Measurements from ENCODE around the gene NEDD8.

- TF ChIP-seq, protein P1, sequence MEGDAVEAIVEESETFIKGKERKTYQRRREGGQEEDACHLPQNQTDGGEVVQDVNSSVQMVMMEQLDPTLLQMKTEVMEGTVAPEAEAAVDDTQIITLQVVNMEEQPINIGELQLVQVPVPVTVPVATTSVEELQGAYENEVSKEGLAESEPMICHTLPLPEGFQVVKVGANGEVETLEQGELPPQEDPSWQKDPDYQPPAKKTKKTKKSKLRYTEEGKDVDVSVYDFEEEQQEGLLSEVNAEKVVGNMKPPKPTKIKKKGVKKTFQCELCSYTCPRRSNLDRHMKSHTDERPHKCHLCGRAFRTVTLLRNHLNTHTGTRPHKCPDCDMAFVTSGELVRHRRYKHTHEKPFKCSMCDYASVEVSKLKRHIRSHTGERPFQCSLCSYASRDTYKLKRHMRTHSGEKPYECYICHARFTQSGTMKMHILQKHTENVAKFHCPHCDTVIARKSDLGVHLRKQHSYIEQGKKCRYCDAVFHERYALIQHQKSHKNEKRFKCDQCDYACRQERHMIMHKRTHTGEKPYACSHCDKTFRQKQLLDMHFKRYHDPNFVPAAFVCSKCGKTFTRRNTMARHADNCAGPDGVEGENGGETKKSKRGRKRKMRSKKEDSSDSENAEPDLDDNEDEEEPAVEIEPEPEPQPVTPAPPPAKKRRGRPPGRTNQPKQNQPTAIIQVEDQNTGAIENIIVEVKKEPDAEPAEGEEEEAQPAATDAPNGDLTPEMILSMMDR (IDR thresholded peaks at IDR 0.05), result no peak
- TF ChIP-seq POLR2A (IDR thresholded peaks at IDR 0.05), result no peak
These were observed 36.1 kb upstream of the NEDD8 start for GRCh38 chr14:24268225-24268624.

Data from uterus (tissue), 2 donors.